Vagina (tissue), 2 donors: Measurements from ENCODE around the gene CASR.

Source experiments
- POLR2A ChIP-seq, 2 donors: fragments of 450-650 bp; IDR thresholded peaks; one replicate each; pipeline ENCODE4 v1.6.1; 2017; ENCODE audit warnings: antibody characterized with exemption in 2 of 2, mild to moderate bottlenecking in 2 of 2, moderate library complexity in 2 of 2
- POLR2AphosphoS5 ChIP-seq, 2 donors: sonication (generic); formaldehyde crosslinking; IDR thresholded peaks; one replicate each; pipeline ENCODE4 v1.9.0; 2017; ENCODE audit warnings: antibody characterized with exemption in 2 of 2, mild to moderate bottlenecking in 2 of 2, low read depth in 1 of 2; ENCODE audit not compliant: insufficient read depth in 1 of 2
- TF ChIP-seq, protein P1 (sequence below), 3 experiments: fragments of 450-650 bp in 2 of 3; fragments of 200-600 bp in 1 of 3; sonication (generic) in 1 of 3; IDR thresholded peaks; one replicate each; pipeline ENCODE4 v1.5.1; 2017 to 2019; ENCODE audit warnings: antibody characterized with exemption in 3 of 3, mild to moderate bottlenecking in 2 of 3, moderate library complexity in 2 of 3

- TF ChIP-seq, protein P1, sequence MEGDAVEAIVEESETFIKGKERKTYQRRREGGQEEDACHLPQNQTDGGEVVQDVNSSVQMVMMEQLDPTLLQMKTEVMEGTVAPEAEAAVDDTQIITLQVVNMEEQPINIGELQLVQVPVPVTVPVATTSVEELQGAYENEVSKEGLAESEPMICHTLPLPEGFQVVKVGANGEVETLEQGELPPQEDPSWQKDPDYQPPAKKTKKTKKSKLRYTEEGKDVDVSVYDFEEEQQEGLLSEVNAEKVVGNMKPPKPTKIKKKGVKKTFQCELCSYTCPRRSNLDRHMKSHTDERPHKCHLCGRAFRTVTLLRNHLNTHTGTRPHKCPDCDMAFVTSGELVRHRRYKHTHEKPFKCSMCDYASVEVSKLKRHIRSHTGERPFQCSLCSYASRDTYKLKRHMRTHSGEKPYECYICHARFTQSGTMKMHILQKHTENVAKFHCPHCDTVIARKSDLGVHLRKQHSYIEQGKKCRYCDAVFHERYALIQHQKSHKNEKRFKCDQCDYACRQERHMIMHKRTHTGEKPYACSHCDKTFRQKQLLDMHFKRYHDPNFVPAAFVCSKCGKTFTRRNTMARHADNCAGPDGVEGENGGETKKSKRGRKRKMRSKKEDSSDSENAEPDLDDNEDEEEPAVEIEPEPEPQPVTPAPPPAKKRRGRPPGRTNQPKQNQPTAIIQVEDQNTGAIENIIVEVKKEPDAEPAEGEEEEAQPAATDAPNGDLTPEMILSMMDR (IDR thresholded peaks at IDR 0.05) = no peak
- no peak for TF ChIP-seq POLR2AphosphoS5 (IDR thresholded peaks at IDR 0.05; ENCODE audit: insufficient read depth in 1 of 2, low read depth in 1 of 2)
- no peak for TF ChIP-seq POLR2A (IDR thresholded peaks at IDR 0.05)
These were observed 122.6 kb downstream of the CASR start for GRCh38 chr3:122305818-122306621.
